ENCODE measurements around the gene GALNT10. TPM values are rescaled to one million over a fixed set of nuclear protein-coding genes. Genes with fewer than 3 reads are reported as not detected.
A peak's percentile ranks its signal among the peaks of the same experiment; 100 is the strongest.

The GALNT10 gene
- total RNA-seq, 1 donor from 2014 or later = 11.5 TPM

DNA sequence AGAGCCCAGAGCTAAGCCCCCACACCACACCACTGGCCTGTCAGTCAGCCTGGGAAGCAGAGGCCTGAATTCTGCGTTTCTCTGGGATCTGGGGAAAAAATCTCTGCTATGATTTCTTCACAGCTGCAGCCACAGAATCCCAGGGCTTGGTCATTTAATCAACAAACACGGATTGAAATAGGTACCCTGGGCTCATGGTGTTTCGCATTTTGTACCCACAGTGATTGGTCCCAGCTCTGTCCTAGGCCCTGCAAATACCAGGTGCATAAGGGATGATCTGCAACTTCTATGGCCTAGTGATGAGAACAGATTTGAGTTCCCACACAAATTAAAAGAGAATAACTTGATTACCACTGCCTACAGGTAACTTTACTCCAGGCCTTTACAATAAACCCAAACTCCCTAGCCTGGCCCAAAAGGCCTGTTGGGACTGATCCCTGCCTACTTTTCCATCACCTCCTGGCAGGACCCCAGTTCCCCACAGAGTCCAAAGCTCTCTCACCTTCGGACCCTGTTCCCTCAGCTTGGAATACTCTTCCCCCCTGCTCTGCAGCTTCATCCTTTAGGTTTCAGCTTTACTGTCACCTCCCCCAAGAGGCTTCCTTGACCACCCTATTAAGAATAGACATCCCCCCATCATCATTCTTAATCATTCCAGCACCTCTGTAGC is 240.6 kb downstream of the GALNT10 start:
- Histone ChIP-seq H3K4me1 (no peaks in the 10 kb centered on the region), H3K27me3 (no peaks in the 10 kb centered on the region), H3K27ac (no peak overlapping the region), H3K36me3 (peaks cover 0 to 4% of the 10 kb centered on the region in 2 donors), H3K4me3 (no peak overlapping the region), H3K9me3 (no peaks in the 10 kb centered on the region)
- intact Hi-C loops (cut with DNase I) = no loop called here
- no peak for TF ChIP-seq POLR2A (IDR thresholded peaks at IDR 0.05)
- TF ChIP-seq, protein P1, sequence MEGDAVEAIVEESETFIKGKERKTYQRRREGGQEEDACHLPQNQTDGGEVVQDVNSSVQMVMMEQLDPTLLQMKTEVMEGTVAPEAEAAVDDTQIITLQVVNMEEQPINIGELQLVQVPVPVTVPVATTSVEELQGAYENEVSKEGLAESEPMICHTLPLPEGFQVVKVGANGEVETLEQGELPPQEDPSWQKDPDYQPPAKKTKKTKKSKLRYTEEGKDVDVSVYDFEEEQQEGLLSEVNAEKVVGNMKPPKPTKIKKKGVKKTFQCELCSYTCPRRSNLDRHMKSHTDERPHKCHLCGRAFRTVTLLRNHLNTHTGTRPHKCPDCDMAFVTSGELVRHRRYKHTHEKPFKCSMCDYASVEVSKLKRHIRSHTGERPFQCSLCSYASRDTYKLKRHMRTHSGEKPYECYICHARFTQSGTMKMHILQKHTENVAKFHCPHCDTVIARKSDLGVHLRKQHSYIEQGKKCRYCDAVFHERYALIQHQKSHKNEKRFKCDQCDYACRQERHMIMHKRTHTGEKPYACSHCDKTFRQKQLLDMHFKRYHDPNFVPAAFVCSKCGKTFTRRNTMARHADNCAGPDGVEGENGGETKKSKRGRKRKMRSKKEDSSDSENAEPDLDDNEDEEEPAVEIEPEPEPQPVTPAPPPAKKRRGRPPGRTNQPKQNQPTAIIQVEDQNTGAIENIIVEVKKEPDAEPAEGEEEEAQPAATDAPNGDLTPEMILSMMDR (IDR thresholded peaks at IDR 0.05) = no peak
- TF ChIP-seq POLR2AphosphoS5 (IDR thresholded peaks at IDR 0.05; ENCODE audit: insufficient read depth in 1 of 2, low read depth in 1 of 2) = no peak
- peak in 1 of 2 donors; percentile 20 for DNase-seq (ENCODE audit: extremely low spot score in 2 of 2)

DNA sequence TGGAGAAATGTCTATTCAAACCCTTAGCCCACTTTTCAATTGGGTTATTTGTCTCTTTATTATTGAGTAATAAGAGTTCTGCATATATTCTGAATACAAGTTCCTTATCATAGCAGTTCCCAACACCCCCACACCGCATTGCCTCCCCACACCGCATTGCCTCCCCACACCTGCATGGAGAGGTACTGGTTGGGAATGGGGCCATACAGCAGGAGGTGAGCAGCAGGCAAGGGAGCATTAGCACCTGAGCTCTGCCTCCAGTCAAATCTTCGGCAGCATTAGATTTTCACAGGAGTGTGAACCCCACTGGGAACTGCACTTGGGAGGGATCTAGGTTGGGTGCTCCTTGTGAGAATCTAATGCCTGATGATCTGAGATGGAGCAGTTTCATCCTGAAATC is 244.7 kb downstream of the GALNT10 start:
- Histone ChIP-seq H3K27me3 (no peaks in the 10 kb centered on the region), H3K4me1 (no peaks in the 10 kb centered on the region), H3K36me3 (peaks cover 0 to 16% of the 10 kb centered on the region in 2 donors), H3K4me3 (no peak overlapping the region), H3K9me3 (no peaks in the 10 kb centered on the region), H3K27ac (no peak overlapping the region)
- intact Hi-C loops (cut with DNase I) = no loop called here
- TF ChIP-seq POLR2A (IDR thresholded peaks at IDR 0.05) (no peak), POLR2AphosphoS5 (IDR thresholded peaks at IDR 0.05; ENCODE audit: insufficient read depth in 1 of 2, low read depth in 1 of 2) (no peak)
- TF ChIP-seq, protein P1 (IDR thresholded peaks at IDR 0.05) = no peak
- DNase-seq (ENCODE audit: extremely low spot score in 2 of 2) = peak in 1 of 2 donors; percentile 25

DNA sequence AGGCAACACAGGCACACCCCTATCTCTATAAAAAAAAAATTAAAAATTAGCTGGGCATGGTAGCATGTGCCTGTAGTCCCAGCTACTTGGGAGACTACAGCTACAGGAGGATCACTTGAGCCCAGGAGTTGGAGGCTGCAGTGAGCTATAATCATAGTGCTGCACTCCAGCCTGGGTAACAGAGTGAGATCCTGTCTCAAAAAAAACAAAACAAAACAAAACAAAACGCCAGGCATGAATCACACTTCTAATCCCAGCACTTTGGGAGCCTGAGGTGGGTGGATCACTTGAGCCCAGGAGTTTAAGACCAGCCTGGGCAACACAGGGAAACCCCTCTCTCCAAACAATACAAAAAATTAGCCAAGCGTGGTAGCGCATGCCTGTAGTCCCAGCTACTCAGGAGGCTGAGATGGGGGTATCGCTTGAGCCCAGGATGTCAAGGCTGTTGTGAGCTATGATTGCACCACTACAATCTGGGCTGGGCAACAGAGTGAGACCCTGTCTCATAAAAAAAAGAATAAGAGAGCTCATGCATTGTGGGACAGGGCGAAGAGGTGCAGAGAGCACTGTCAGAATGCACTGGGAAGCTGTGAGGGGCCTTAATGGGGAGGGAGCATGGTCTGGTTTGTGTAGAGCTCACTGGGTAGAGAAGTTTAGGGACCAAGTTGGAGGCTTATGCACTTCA is 246.9 kb downstream of the GALNT10 start:
- DNase-seq (ENCODE audit: extremely low spot score in 2 of 2) = peak in 1 of 2 donors; percentile 56
- intact Hi-C loops (cut with DNase I) = no loop called here
- peaks cover 0 to 27% of the 10 kb centered on the region in 2 donors for H3K36me3 ChIP-seq

DNA sequence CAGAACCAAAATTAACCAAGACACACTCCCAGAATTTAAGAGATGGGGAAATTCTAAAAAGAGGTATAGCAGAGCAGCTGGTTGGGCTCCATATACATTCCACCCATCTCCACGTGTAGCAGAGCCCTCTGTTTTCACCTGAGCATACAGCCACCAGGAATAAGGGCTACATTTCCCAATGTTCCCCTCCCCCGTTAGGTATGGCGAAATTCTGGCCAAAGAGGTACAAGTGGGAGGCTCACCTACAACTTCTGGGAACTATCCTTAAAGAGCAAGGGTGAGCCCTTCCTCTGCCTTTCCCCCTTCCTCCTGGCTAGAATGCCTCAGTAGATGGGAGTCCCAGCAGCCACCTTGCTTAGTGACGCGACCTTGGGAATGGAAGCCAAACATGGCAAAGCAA is 250.0 kb downstream of the GALNT10 start:
- peaks cover 11% of the 10 kb centered on the region for H3K4me1 ChIP-seq
- intact Hi-C loops (cut with DNase I) = no loop called here
- no peak overlapping the region for H3K27ac ChIP-seq
- TF ChIP-seq POLR2A (IDR thresholded peaks at IDR 0.05) (no peak), POLR2AphosphoS5 (IDR thresholded peaks at IDR 0.05; ENCODE audit: insufficient read depth in 1 of 2, low read depth in 1 of 2) (no peak)
- TF ChIP-seq, protein P1 (IDR thresholded peaks at IDR 0.05) = no peak
- no peaks in the 10 kb centered on the region for H3K9me3 ChIP-seq
- H3K36me3 ChIP-seq = peaks cover 0 to 24% of the 10 kb centered on the region in 2 donors
- no peak overlapping the region for H3K4me3 ChIP-seq
- peak in 1 of 2 donors; percentile 60 for DNase-seq (ENCODE audit: extremely low spot score in 2 of 2)
- H3K27me3 ChIP-seq = no peaks in the 10 kb centered on the region

More for the DNA sequence above, 246.9 kb downstream of the GALNT10 start:
- Histone ChIP-seq H3K27ac (no peak overlapping the region), H3K4me1 (no peaks in the 10 kb centered on the region), H3K27me3 (no peaks in the 10 kb centered on the region), H3K4me3 (no peak overlapping the region), H3K9me3 (no peaks in the 10 kb centered on the region)
- TF ChIP-seq POLR2AphosphoS5 (IDR thresholded peaks at IDR 0.05; ENCODE audit: insufficient read depth in 1 of 2, low read depth in 1 of 2) = no peak
- TF ChIP-seq, protein P1 (IDR thresholded peaks at IDR 0.05) = no peak
- no peak for TF ChIP-seq POLR2A (IDR thresholded peaks at IDR 0.05)

DNA sequence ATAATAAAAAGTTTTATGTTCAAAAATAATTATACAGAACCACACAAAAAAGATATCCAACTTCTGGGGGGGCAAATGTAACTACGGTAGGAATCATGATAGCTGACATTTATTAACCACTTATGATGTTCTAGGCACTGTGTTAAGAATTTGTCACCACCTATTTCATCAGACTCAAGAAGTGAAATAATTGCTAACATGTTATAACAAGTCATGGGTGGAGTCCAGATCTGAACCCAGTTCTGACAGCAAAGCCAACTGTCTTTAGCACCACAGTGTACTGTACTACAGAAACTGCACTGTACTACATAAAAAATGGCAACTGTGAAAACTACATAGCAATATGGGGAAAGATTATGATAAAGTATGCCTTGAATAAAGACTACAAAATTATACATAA is 252.3 kb downstream of the GALNT10 start:
- H3K27ac ChIP-seq = no peak overlapping the region
- TF ChIP-seq POLR2A (IDR thresholded peaks at IDR 0.05) (no peak), POLR2AphosphoS5 (IDR thresholded peaks at IDR 0.05; ENCODE audit: insufficient read depth in 1 of 2, low read depth in 1 of 2) (peak in 1 of 2 donors; percentile 66)
- TF ChIP-seq, protein P1 (IDR thresholded peaks at IDR 0.05) = no peak
- peaks cover 0 to 19% of the 10 kb centered on the region in 2 donors for H3K36me3 ChIP-seq
- H3K27me3 ChIP-seq = no peaks in the 10 kb centered on the region
- H3K4me1 ChIP-seq = peaks cover 21% of the 10 kb centered on the region
- H3K4me3 ChIP-seq = no peak overlapping the region
- no peaks in the 10 kb centered on the region for H3K9me3 ChIP-seq
- no peak for DNase-seq (ENCODE audit: extremely low spot score in 2 of 2)
- intact Hi-C loops (cut with DNase I) = no loop called here
